H1 (cell line): ENCODE results near the gene PSG5.
"Not testable (repeated sequence)": the region's sequence is repeated elsewhere in the genome, so short reads cannot be mapped to it uniquely, and the experiment has no call there.

Experiments
- CBX5 ChIP-seq: fragments of 300-800, 300-1000 bp; sonication (generic); IDR thresholded peaks from 2 replicates; pipeline ENCODE4 v1.7.1; 2016; ENCODE audit warnings: antibody characterized with exemption, low read length, low read depth
- CREB1 ChIP-seq: IDR thresholded peaks from 2 replicates; pipeline ENCODE4 v1.6.1; 2012; ENCODE audit warnings: inconsistent platforms
- EP300 ChIP-seq, 2 experiments: IDR thresholded peaks; 1 replicate in 1 of 2; 2 replicates in 1 of 2; pipeline ENCODE4 v1.6.1; 2011 to 2012; ENCODE audit warnings: low read depth in 2 of 2, low read length in 2 of 2, mild to moderate bottlenecking in 2 of 2, borderline replicate concordance in 1 of 2, inconsistent platforms in 1 of 2, moderate library complexity in 1 of 2
- FOSL1 ChIP-seq: IDR thresholded peaks from 2 replicates; pipeline ENCODE4 v1.6.1; 2011; ENCODE audit warnings: mild to moderate bottlenecking, low read depth, low read length, moderate library complexity; ENCODE audit not compliant: insufficient read depth
- POLR2A ChIP-seq, 2 experiments: IDR thresholded peaks; 1 replicate in 1 of 2; 2 replicates in 1 of 2; pipeline ENCODE4 v1.6.1; 2011; ENCODE audit warnings: low read depth in 2 of 2, low read length in 2 of 2, mild to moderate bottlenecking in 2 of 2; ENCODE audit errors: control extremely low read depth in 1 of 2
- SIN3A ChIP-seq, 2 experiments: IDR thresholded peaks in 1 of 2; conservative IDR thresholded peaks in 1 of 2; 2 replicates each; pipeline ENCODE4 v1.6.1; 2011 to 2012; ENCODE audit warnings: low read length in 2 of 2, improper control_type of control experiment in 1 of 2, low read depth in 1 of 2, mild to moderate bottlenecking in 1 of 2
- SP1 ChIP-seq: IDR thresholded peaks from 2 replicates; pipeline ENCODE4 v1.6.1; 2011; ENCODE audit warnings: low read depth, low read length
- TF ChIP-seq, protein P1 (sequence below): IDR thresholded peaks from 2 replicates; pipeline ENCODE4 v1.6.1; 2011; ENCODE audit warnings: low read depth, mild to moderate bottlenecking, low read length; ENCODE audit not compliant: insufficient read depth

DNA sequence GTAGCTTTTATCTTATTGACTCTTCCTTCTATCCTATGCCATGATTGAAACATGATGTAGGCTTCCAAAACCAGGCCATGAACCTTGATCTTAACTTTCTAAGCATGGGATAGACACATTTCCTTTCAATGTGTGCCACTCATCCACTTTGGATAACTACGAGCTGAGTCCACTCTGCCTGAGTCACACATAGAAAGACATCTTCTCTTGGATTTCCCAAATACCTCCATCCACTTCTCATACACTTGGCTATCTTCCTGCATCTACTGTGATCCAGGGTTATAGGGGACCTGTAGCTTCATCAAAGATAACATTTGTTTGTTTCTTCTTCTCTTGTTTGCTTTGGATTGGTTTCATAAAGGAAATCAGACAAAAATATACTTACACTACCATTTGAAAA is 44.6 kb downstream of the PSG5 start:
- not testable (repeated sequence) for TF ChIP-seq SP1; CREB1; FOSL1; EP300 (IDR thresholded peaks at IDR 0.05; ENCODE audit: borderline replicate concordance in 1 of 2, low read depth in 2 of 2, low read length in 2 of 2); CBX5; SIN3A (conservative IDR thresholded peaks at IDR 0.05 in 1 of 2, IDR thresholded peaks at IDR 0.05 in 1 of 2; ENCODE audit: low read depth in 1 of 2, low read length in 2 of 2); POLR2A (IDR thresholded peaks at IDR 0.05; ENCODE audit: control extremely low read depth in 1 of 2, low read depth in 2 of 2, low read length in 2 of 2)
- TF ChIP-seq, protein P1, sequence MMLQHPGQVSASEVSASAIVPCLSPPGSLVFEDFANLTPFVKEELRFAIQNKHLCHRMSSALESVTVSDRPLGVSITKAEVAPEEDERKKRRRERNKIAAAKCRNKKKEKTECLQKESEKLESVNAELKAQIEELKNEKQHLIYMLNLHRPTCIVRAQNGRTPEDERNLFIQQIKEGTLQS: not testable (repeated sequence)
